K562 (cell line): ENCODE results near the gene BRF1. TPM values are rescaled to one million over a fixed set of nuclear protein-coding genes. Genes with fewer than 3 reads are reported as not detected.

Source experiments
- ATAC-seq: fragments of 200-7000 bp; cut with Tn5 transposase; 3 replicates; pipeline ENCODE4 v1.9.1; 2020; ENCODE audit warnings: moderate library complexity
- BruUV-seq: library from RNA; stranded (reverse); fragments of 400-500 nt; replicated peaks from 2 replicates; lab custom pipeline; 2021; lab: Mats Ljungman, UMichigan
- CTCF ChIA-PET: fragments of 300-600 bp; formaldehyde crosslinking; extraction: SDS; loops from one replicate; lab custom pipeline; 2021; ENCODE audit warnings: low intra/inter-chr PET ratio; lab: Yijun Ruan, JAX
- POLR2A ChIA-PET: fragments of 300-600, 350-650 bp; sonication (Branson Sonifier 250); formaldehyde crosslinking; extraction: SDS; loops from one replicate; lab custom pipeline; 2021; ENCODE audit warnings: antibody characterized with exemption, inconsistent platforms; lab: Yijun Ruan, JAX
- DNase-seq, 4 experiments: peaks; one replicate each; pipeline versions ENCODE4 v3.0.0 to v3.0.0-alpha.2; 2011 to 2018; ENCODE audit warnings: low spot score in 3 of 4, mixed read lengths in 3 of 4; ENCODE audit errors: extremely low read depth in 1 of 4
- FAIRE-seq: peaks from 2 replicates; lab custom pipeline; 2011; peaks lifted over from hg19 to GRCh38; lab: Jason Lieb, UNC
- H2AFZ ChIP-seq: 2 replicates; pipeline ENCODE4 v1.6.0; 2011; ENCODE audit warnings: low read depth, low read length, control low read depth, inconsistent platforms
- H3K27ac ChIP-seq: fragments of 200-600 bp; 3 replicates; pipeline ENCODE4 v1.8.0; 2011; ENCODE audit warnings: low read depth, mild to moderate bottlenecking, control low read depth, inconsistent platforms, low read length, moderate library complexity, mixed read lengths; ENCODE audit errors: extremely low read depth
- H3K27me3 ChIP-seq, 2 experiments: fragments of 300-600 bp in 1 of 2; 2 replicates in 1 of 2; 3 replicates in 1 of 2; pipeline versions ENCODE4 v1.6.0 to v1.8.0; 2011; ENCODE audit warnings: inconsistent platforms in 2 of 2, low read length in 2 of 2, mild to moderate bottlenecking in 1 of 2, mixed read lengths in 1 of 2, moderate library complexity in 1 of 2; ENCODE audit not compliant: control insufficient read depth in 2 of 2, insufficient read depth in 2 of 2
- H3K36me3 ChIP-seq: fragments of 300-600 bp; 3 replicates; pipeline ENCODE4 v1.8.0; 2011; ENCODE audit warnings: mild to moderate bottlenecking, low read length, inconsistent platforms; ENCODE audit not compliant: control insufficient read depth, insufficient read depth
- H3K4me1 ChIP-seq, 2 experiments: fragments of 200-600 bp in 1 of 2; replicated peaks in 1 of 2; 2 replicates in 1 of 2; 3 replicates in 1 of 2; pipeline versions ENCODE4 v1.5.1 to v1.8.0; 2011; ENCODE audit warnings: inconsistent platforms in 2 of 2, low read length in 2 of 2, mild to moderate bottlenecking in 1 of 2, mixed read lengths in 1 of 2, moderate library complexity in 1 of 2; ENCODE audit not compliant: control insufficient read depth in 2 of 2, insufficient read depth in 2 of 2
- H3K4me2 ChIP-seq: 2 replicates; pipeline ENCODE4 v1.6.1; 2011; ENCODE audit warnings: low read length, control low read depth, inconsistent platforms, mixed read lengths; ENCODE audit not compliant: insufficient read depth
- H3K4me3 ChIP-seq: fragments of 200-600 bp; sonication (generic), shearing (Covaris generic); 2 replicates; pipeline ENCODE4 v1.5.1; 2016; ENCODE audit warnings: control low read depth, inconsistent platforms
- H3K79me2 ChIP-seq: fragments of 200-600 bp; 3 replicates; pipeline ENCODE4 v1.8.0; 2011; ENCODE audit warnings: low read length, inconsistent platforms; ENCODE audit not compliant: control insufficient read depth, insufficient read depth
- H3K9ac ChIP-seq, 2 experiments: 2 replicates each; pipeline versions ENCODE4 v1.6.0 to v1.6.1; 2011; ENCODE audit warnings: low read depth in 2 of 2, low read length in 2 of 2, control low read depth in 1 of 2, inconsistent platforms in 1 of 2, mild to moderate bottlenecking in 1 of 2, mixed read lengths in 1 of 2; ENCODE audit not compliant: insufficient read depth in 1 of 2
- H3K9me1 ChIP-seq: one replicate; pipeline ENCODE4 v1.6.0; 2011; ENCODE audit warnings: inconsistent platforms, mild to moderate bottlenecking, low read length, moderate library complexity; ENCODE audit not compliant: control insufficient read depth, insufficient read depth
- H3K9me3 ChIP-seq: replicated peaks from 2 replicates; pipeline ENCODE4 v1.5.1; 2011; ENCODE audit warnings: low read depth, low read length, inconsistent platforms; ENCODE audit not compliant: control insufficient read depth, insufficient read depth
- H4K20me1 ChIP-seq: replicated peaks from 2 replicates; pipeline ENCODE4 v1.6.1; 2011; ENCODE audit warnings: low read length, inconsistent platforms, mixed read lengths; ENCODE audit not compliant: control insufficient read depth, insufficient read depth
- BRD9 ChIP-seq: fragments of 450-650 bp; IDR thresholded peaks from 2 replicates; pipeline ENCODE4 v1.6.1; 2018; ENCODE audit warnings: low read depth; ENCODE audit not compliant: partially characterized antibody
- ETV6 ChIP-seq, 3 experiments: fragments of 150-350 bp in 1 of 3; sonication (generic) in 1 of 3; formaldehyde crosslinking in 1 of 3; IDR thresholded peaks; 2 replicates each; pipeline versions ENCODE4 v1.6.1 to v1.8.0; 2014 to 2022; ENCODE audit warnings: borderline replicate concordance in 2 of 3, low read depth in 2 of 3, antibody characterized with exemption in 1 of 3, low read length in 1 of 3, mild to moderate bottlenecking in 1 of 3, missing genetic modification reagents in 1 of 3
- FOXK2 ChIP-seq, 2 experiments: fragments of 450-650 bp; IDR thresholded peaks in 1 of 2; conservative IDR thresholded peaks in 1 of 2; 2 replicates each; pipeline ENCODE4 v1.6.1; 2016; ENCODE audit warnings: low read depth in 2 of 2, mild to moderate bottlenecking in 1 of 2
- HNRNPH1 ChIP-seq: fragments of 200-400 bp; formaldehyde crosslinking; optimal IDR thresholded peaks from 2 replicates; pipeline ENCODE3; 2017; ENCODE audit warnings: low read depth, mild to moderate bottlenecking, low read length, moderate library complexity
- MAFF ChIP-seq: IDR thresholded peaks from 2 replicates; pipeline ENCODE4 v1.6.1; 2012; ENCODE audit warnings: low read length, improper control_type of control experiment
- MEIS2 ChIP-seq: fragments of 450-650 bp; IDR thresholded peaks from 2 replicates; pipeline ENCODE4 v1.6.1; 2014; ENCODE audit warnings: mild to moderate bottlenecking; ENCODE audit not compliant: partially characterized antibody
- NONO ChIP-seq, 2 experiments: fragments of 200-400 bp in 1 of 2; fragments of 450-650 bp in 1 of 2; formaldehyde crosslinking in 1 of 2; IDR thresholded peaks; 2 replicates each; pipeline ENCODE4 v1.6.1; 2017; ENCODE audit warnings: low read depth in 2 of 2, mild to moderate bottlenecking in 2 of 2, moderate library complexity in 2 of 2, low read length in 1 of 2
- TRIM28 ChIP-seq: fragments of 450-650 bp; IDR thresholded peaks from 2 replicates; pipeline ENCODE4 v1.6.1; 2017
- ZNF41 ChIP-seq: fragments of 250-450 bp; sonication (Bioruptor Pico); conservative IDR thresholded peaks from 2 replicates; pipeline ENCODE4 v1.4.0; 2020; ENCODE audit warnings: mild to moderate bottlenecking
- ZNF79 ChIP-seq: fragments of 250-450 bp; sonication (Bioruptor Pico); IDR thresholded peaks from 2 replicates; pipeline ENCODE4 v1.4.0; 2020; ENCODE audit warnings: low read depth, mild to moderate bottlenecking, moderate library complexity
- WGBS: fragments of 100-300 bp; shearing (Covaris generic); methylation state at CpG from one replicate; pipeline ENCODE4 v1.1.6; 2016; ENCODE audit warnings: low coverage, mixed read lengths; ENCODE audit not compliant: insufficient coverage; ENCODE audit errors: missing lambda C conversion rate; 5-methylcytosine and 5-hydroxymethylcytosine counted together
- in situ Hi-C: fragments of 300-500 bp; cut with MboI; formaldehyde crosslinking; loops from 4 replicates; pipeline ENCODE4 v1.15.0; 2018; ENCODE audit warnings: inconsistent platforms, mixed read lengths
- intact Hi-C: fragments of 100-400 bp; cut with micrococcal nuclease; formaldehyde crosslinking; loops from 2 replicates; pipeline ENCODE4 v1.14.2; 2022
- polyA plus RNA-seq, 8 experiments: library from polyadenylated mRNA; depleted of rRNA in 4 of 8; stranded (reverse) in 5 of 8; unstranded in 3 of 8; fragments of >200 nt; fragmentation: Nextera tagmentation in 2 of 8; fragmentation: Illumina TruSeq in 1 of 8; extraction: Ambion mirVana in 2 of 8; extraction: Trizol in 1 of 8; gene quantifications; 2 replicates each; pipeline versions ENCODE4 v1.2.1 to v1.2.3, GENCODE V29; 2011 to 2014; ENCODE audit warnings: inconsistent platforms in 1 of 8, missing spikeins in 1 of 8
- total RNA-seq, 7 experiments: library from RNA; depleted of rRNA in 6 of 7; stranded (reverse); fragments of >200 nt in 6 of 7; fragmentation: Illumina TruSeq in 2 of 7; extraction: Trizol in 2 of 7; gene quantifications; 2 replicates each; pipeline versions ENCODE4 v1.2.1 to v1.2.3, GENCODE V29; 2011 to 2021; ENCODE audit warnings: low replicate concordance in 1 of 7
- TF ChIP-seq, protein P1 (sequence below), 2 experiments: fragments of 250-450 bp in 1 of 2; fragments of 450-650 bp in 1 of 2; sonication (Bioruptor Pico) in 1 of 2; IDR thresholded peaks; 2 replicates each; pipeline versions ENCODE4 v1.6.1 to v1.8.0; 2016 to 2021; ENCODE audit warnings: mild to moderate bottlenecking in 2 of 2, moderate library complexity in 2 of 2, missing compliant biosample characterization in 1 of 2, missing genetic modification characterization in 1 of 2
- TF ChIP-seq, protein P2 (sequence below): fragments of 450-650 bp; IDR thresholded peaks from 2 replicates; pipeline ENCODE4 v1.6.1; 2016; ENCODE audit warnings: borderline replicate concordance

The BRF1 gene
- total and polyA plus RNA-seq, 9 of the 15 experiments (the other 6 are each of a cell fraction or from before 2014, with no cell fraction given): 0.14 to 24.6 (median 8.2) TPM

GRCh38 chr14:105267820-105268548 is 32.8 kb downstream of the BRF1 start:
- intact Hi-C loops: no loop called here
- no peak overlapping the region for H3K4me3 ChIP-seq
- DNase-seq (no peak), ATAC-seq (no peak), FAIRE-seq (no peak)
- in situ Hi-C loops: loop anchor here (5.0 to 10.0 kb wide), 2 partner anchors 66 to 77 kb away; no protein-coding TSS in a partner anchor
- H3K4me2 ChIP-seq: no peak overlapping the region
- H3K27ac ChIP-seq: no peak overlapping the region
- no peaks in the 10 kb centered on the region for H3K9me3 ChIP-seq
- no peaks in the 10 kb centered on the region for H3K9me1 ChIP-seq
- no peaks in the 10 kb centered on the region for H4K20me1 ChIP-seq
- peaks cover 0 to 5% of the 10 kb centered on the region in 2 experiments; a peak in 2 of 5 replicates for H3K4me1 ChIP-seq
- ChIA-PET CTCF (no interaction called here), POLR2A (no interaction called here)
- H3K36me3 ChIP-seq: no peaks in the 10 kb centered on the region
- BruUV-seq: no TSS peak
- H3K27me3 ChIP-seq: no peaks in the 10 kb centered on the region
- H3K9ac ChIP-seq: no peak overlapping the region; a peak in 1 of 4 replicates
- TF ChIP-seq HNRNPH1: no peak
- TF ChIP-seq ETV6 (IDR thresholded peaks at IDR 0.05; ENCODE audit: borderline replicate concordance in 1 of 2, low read depth in 2 of 2, low read length in 1 of 2): no peak
- TF ChIP-seq ETV6 (CRISPR knock-in tag; IDR thresholded peaks at IDR 0.05; ENCODE audit: borderline replicate concordance): no peak
- TF ChIP-seq, protein P1, sequence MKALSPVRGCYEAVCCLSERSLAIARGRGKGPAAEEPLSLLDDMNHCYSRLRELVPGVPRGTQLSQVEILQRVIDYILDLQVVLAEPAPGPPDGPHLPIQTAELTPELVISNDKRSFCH (CRISPR knock-in tag; IDR thresholded peaks at IDR 0.05): no peak
- TF ChIP-seq, protein P1 (tag; IDR thresholded peaks at IDR 0.05): no peak
- TF ChIP-seq, protein P2, sequence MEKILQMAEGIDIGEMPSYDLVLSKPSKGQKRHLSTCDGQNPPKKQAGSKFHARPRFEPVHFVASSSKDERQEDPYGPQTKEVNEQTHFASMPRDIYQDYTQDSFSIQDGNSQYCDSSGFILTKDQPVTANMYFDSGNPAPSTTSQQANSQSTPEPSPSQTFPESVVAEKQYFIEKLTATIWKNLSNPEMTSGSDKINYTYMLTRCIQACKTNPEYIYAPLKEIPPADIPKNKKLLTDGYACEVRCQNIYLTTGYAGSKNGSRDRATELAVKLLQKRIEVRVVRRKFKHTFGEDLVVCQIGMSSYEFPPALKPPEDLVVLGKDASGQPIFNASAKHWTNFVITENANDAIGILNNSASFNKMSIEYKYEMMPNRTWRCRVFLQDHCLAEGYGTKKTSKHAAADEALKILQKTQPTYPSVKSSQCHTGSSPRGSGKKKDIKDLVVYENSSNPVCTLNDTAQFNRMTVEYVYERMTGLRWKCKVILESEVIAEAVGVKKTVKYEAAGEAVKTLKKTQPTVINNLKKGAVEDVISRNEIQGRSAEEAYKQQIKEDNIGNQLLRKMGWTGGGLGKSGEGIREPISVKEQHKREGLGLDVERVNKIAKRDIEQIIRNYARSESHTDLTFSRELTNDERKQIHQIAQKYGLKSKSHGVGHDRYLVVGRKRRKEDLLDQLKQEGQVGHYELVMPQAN: no peak
- no peak for TF ChIP-seq FOXK2 (conservative IDR thresholded peaks at IDR 0.05 in 1 of 2, IDR thresholded peaks at IDR 0.05 in 1 of 2; ENCODE audit: low read depth in 2 of 2)
- TF ChIP-seq BRD9: no peak
- no peak for TF ChIP-seq ZNF79 (CRISPR knock-in tag)
- no peak for TF ChIP-seq MAFF
- TF ChIP-seq ZNF41 (CRISPR knock-in tag): no peak
- TF ChIP-seq TRIM28: no peak
- TF ChIP-seq NONO (IDR thresholded peaks at IDR 0.05; ENCODE audit: low read depth in 2 of 2, low read length in 1 of 2): no peak
- no peak for TF ChIP-seq MEIS2
- H2AFZ ChIP-seq: no peak overlapping the region
- 93% methylated on average over 5 of the region's 21 CpGs for WGBS
- no peaks in the 10 kb centered on the region; the same call in 2 of the 3 replicates for H3K79me2 ChIP-seq
